Gastrocnemius medialis (tissue), 4 donors: ENCODE results near the gene GNB1L.

ENCODE experiments used
- POLR2A ChIP-seq, 2 donors: fragments of 450-650 bp; IDR thresholded peaks; one replicate each; pipeline ENCODE4 v1.6.1; 2017; ENCODE audit warnings: antibody characterized with exemption in 2 of 2, mild to moderate bottlenecking in 2 of 2, moderate library complexity in 2 of 2
- TF ChIP-seq, protein P1 (sequence below), 5 experiments: fragments of 450-650 bp in 3 of 5; fragments of 200-600 bp in 2 of 5; sonication (generic) in 2 of 5; IDR thresholded peaks in 4 of 5; conservative IDR thresholded peaks in 1 of 5; 1 replicate in 4 of 5; 2 replicates in 1 of 5; pipeline ENCODE4 v1.5.1; 2016 to 2019; ENCODE audit warnings: antibody characterized with exemption in 5 of 5, mild to moderate bottlenecking in 3 of 5, moderate library complexity in 3 of 5

GRCh38 chr22:19762568-19763457 is 91.9 kb downstream of the GNB1L start:
- TF ChIP-seq, protein P1, sequence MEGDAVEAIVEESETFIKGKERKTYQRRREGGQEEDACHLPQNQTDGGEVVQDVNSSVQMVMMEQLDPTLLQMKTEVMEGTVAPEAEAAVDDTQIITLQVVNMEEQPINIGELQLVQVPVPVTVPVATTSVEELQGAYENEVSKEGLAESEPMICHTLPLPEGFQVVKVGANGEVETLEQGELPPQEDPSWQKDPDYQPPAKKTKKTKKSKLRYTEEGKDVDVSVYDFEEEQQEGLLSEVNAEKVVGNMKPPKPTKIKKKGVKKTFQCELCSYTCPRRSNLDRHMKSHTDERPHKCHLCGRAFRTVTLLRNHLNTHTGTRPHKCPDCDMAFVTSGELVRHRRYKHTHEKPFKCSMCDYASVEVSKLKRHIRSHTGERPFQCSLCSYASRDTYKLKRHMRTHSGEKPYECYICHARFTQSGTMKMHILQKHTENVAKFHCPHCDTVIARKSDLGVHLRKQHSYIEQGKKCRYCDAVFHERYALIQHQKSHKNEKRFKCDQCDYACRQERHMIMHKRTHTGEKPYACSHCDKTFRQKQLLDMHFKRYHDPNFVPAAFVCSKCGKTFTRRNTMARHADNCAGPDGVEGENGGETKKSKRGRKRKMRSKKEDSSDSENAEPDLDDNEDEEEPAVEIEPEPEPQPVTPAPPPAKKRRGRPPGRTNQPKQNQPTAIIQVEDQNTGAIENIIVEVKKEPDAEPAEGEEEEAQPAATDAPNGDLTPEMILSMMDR (IDR thresholded peaks at IDR 0.05 in 4 of 5, conservative IDR thresholded peaks at IDR 0.05 in 1 of 5) = no peak
- TF ChIP-seq POLR2A (IDR thresholded peaks at IDR 0.05) = no peak
